GM12892 (cell line): ENCODE results near the gene NDRG2.

ENCODE experiments used
- POLR2A ChIP-seq: IDR thresholded peaks from 2 replicates; pipeline ENCODE4 v1.6.1; 2011; ENCODE audit warnings: low read depth, low read length, control low read depth
- POLR2AphosphoS5 ChIP-seq: IDR thresholded peaks from 2 replicates; pipeline ENCODE4 v1.6.1; 2011; ENCODE audit warnings: low read depth, low read length, control low read depth

- no peak for TF ChIP-seq POLR2A
- TF ChIP-seq POLR2AphosphoS5, result no peak
These were observed 45.3 kb upstream of the NDRG2 start, which contains the start of gene ARHGEF40 for GRCh38 chr14:21070083-21070609.
